K562 (cell line): ENCODE measurements around the gene SORCS2.

Source experiments
- ATF3 ChIP-seq, 2 experiments: fragments of 450-650 bp in 1 of 2; sonication (generic) in 1 of 2; formaldehyde crosslinking in 1 of 2; IDR thresholded peaks in 1 of 2; conservative IDR thresholded peaks in 1 of 2; 2 replicates each; pipeline versions ENCODE4 v1.6.1 to v1.8.1; 2016 to 2023; ENCODE audit warnings: mild to moderate bottlenecking in 2 of 2, moderate library complexity in 2 of 2, inconsistent platforms in 1 of 2, missing genetic modification reagents in 1 of 2
- CHD2 ChIP-seq: IDR thresholded peaks from 2 replicates; pipeline ENCODE4 v1.6.1; 2011; ENCODE audit warnings: low read depth, low read length
- FOXJ3 ChIP-seq: sonication (generic); formaldehyde crosslinking; IDR thresholded peaks from 2 replicates; pipeline ENCODE4 v1.4.0; 2020; ENCODE audit warnings: mild to moderate bottlenecking, missing genetic modification reagents
- HDGF ChIP-seq: fragments of 450-650 bp; IDR thresholded peaks from 2 replicates; pipeline ENCODE4 v1.6.1; 2016
- NFE2 ChIP-seq: IDR thresholded peaks from 2 replicates; pipeline ENCODE4 v1.6.1; 2014; ENCODE audit warnings: antibody characterized with exemption, low read depth
- POLR2AphosphoS5 ChIP-seq: IDR thresholded peaks from 2 replicates; pipeline ENCODE4 v1.6.1; 2011; ENCODE audit warnings: mild to moderate bottlenecking, low read depth, low read length, moderate library complexity; ENCODE audit not compliant: control insufficient read depth, insufficient read depth
- RAD21 ChIP-seq, 2 experiments: fragments of 250-450 bp in 1 of 2; fragments of 450-650 bp in 1 of 2; sonication (Bioruptor Pico) in 1 of 2; formaldehyde crosslinking in 1 of 2; IDR thresholded peaks in 1 of 2; conservative IDR thresholded peaks in 1 of 2; 2 replicates each; pipeline versions ENCODE4 v1.4.0 to v1.8.0; 2020 to 2022; ENCODE audit warnings: mild to moderate bottlenecking in 2 of 2, moderate library complexity in 1 of 2
- RNF219 ChIP-seq: fragments of 250-450 bp; sonication (Bioruptor Pico); IDR thresholded peaks from 2 replicates; pipeline ENCODE4 v1.5.0; 2022; ENCODE audit warnings: mild to moderate bottlenecking
- TF ChIP-seq, protein P1 (sequence below): fragments of 250-450 bp; sonication (Bioruptor Pico); IDR thresholded peaks from 2 replicates; pipeline ENCODE4 v1.5.0; 2020; ENCODE audit warnings: mild to moderate bottlenecking
- TF ChIP-seq, protein P2 (sequence below), 3 experiments: IDR thresholded peaks in 2 of 3; conservative IDR thresholded peaks in 1 of 3; 2 replicates each; pipeline ENCODE4 v1.5.1; 2011 to 2012; ENCODE audit warnings: low read length in 3 of 3, mild to moderate bottlenecking in 3 of 3, control low read depth in 2 of 3, improper control_type of control experiment in 1 of 3, inconsistent platforms in 1 of 3, low read depth in 1 of 3, mixed read lengths in 1 of 3, moderate library complexity in 1 of 3; ENCODE audit not compliant: insufficient read depth in 2 of 3

DNA sequence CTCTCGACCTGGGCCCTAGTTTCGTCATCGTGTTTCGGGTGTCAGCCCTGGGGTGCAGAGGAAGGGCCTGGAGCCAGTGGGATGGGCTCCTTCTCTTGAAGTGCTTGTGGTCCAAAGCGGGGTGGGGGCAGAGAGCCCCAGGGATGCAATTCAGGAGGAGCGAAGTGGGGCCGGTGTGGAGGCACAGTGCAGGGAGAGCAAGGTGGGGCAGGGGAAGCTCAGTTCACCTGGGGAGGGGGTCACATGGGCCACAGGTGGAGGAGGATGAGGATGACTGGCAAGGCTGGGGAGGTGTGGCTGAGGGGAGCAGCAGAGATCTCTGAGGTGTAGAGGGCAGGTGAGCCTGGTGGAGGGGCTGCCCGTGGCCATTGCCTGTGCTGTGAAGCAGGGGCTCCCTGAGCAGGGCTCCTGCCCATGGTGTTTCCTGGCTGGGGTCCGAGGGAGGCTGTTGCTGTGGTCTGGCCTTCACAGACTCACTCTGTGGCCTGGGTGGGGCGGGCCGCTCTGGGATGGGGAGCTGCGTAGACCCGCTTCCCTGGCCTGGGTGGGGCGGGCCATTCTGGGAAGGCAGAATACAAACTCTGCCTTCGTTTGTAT, 6.9 kb downstream of the SORCS2 start:
- no peak for TF ChIP-seq CHD2
- TF ChIP-seq, protein P1, sequence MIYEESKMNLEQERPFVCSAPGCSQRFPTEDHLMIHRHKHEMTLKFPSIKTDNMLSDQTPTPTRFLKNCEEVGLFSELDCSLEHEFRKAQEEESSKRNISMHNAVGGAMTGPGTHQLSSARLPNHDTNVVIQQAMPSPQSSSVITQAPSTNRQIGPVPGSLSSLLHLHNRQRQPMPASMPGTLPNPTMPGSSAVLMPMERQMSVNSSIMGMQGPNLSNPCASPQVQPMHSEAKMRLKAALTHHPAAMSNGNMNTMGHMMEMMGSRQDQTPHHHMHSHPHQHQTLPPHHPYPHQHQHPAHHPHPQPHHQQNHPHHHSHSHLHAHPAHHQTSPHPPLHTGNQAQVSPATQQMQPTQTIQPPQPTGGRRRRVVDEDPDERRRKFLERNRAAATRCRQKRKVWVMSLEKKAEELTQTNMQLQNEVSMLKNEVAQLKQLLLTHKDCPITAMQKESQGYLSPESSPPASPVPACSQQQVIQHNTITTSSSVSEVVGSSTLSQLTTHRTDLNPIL = no peak
- TF ChIP-seq RAD21 (CRISPR knock-in tag; conservative IDR thresholded peaks at IDR 0.05 in 1 of 2, IDR thresholded peaks at IDR 0.05 in 1 of 2) = no peak
- no peak for TF ChIP-seq NFE2
- no peak for TF ChIP-seq ATF3 (IDR thresholded peaks at IDR 0.05)
- no peak for TF ChIP-seq ATF3 (CRISPR knock-in tag; conservative IDR thresholded peaks at IDR 0.05)
- TF ChIP-seq, protein P2, sequence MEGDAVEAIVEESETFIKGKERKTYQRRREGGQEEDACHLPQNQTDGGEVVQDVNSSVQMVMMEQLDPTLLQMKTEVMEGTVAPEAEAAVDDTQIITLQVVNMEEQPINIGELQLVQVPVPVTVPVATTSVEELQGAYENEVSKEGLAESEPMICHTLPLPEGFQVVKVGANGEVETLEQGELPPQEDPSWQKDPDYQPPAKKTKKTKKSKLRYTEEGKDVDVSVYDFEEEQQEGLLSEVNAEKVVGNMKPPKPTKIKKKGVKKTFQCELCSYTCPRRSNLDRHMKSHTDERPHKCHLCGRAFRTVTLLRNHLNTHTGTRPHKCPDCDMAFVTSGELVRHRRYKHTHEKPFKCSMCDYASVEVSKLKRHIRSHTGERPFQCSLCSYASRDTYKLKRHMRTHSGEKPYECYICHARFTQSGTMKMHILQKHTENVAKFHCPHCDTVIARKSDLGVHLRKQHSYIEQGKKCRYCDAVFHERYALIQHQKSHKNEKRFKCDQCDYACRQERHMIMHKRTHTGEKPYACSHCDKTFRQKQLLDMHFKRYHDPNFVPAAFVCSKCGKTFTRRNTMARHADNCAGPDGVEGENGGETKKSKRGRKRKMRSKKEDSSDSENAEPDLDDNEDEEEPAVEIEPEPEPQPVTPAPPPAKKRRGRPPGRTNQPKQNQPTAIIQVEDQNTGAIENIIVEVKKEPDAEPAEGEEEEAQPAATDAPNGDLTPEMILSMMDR (IDR thresholded peaks at IDR 0.05 in 2 of 3, conservative IDR thresholded peaks at IDR 0.05 in 1 of 3; ENCODE audit: insufficient read depth in 2 of 3, low read depth in 1 of 3, low read length in 3 of 3) = no peak
- no peak for TF ChIP-seq HDGF
- no peak for TF ChIP-seq RNF219 (CRISPR knock-in tag)
- TF ChIP-seq POLR2AphosphoS5 = no peak
- no peak for TF ChIP-seq FOXJ3 (CRISPR knock-in tag)
